Mesothelial cell of epicardium (in vitro differentiated cells): ENCODE results near the gene BCS1L. TPM values are rescaled to one million over a fixed set of nuclear protein-coding genes. Genes with fewer than 3 reads are reported as not detected.

Experiments used
- DNase-seq, 2 experiments: peaks; one replicate each; pipeline ENCODE4 v3.0.0; 2021; ENCODE audit warnings: low spot score in 2 of 2; ENCODE audit not compliant: unreplicated experiment in 2 of 2
- H3K27ac Mint-ChIP-seq: 2 replicates; pipeline ENCODE4 v1.8.0; 2021; ENCODE audit warnings: mixed read lengths
- H3K27me3 Mint-ChIP-seq: 2 replicates; pipeline ENCODE4 v1.8.0; 2021; ENCODE audit warnings: low read depth, mixed read lengths
- H3K36me3 Mint-ChIP-seq: 2 replicates; pipeline ENCODE4 v1.8.0; 2021; ENCODE audit warnings: mixed read lengths
- H3K4me1 Mint-ChIP-seq: 2 replicates; pipeline ENCODE4 v1.8.0; 2021; ENCODE audit warnings: mixed read lengths
- H3K4me3 Mint-ChIP-seq: 2 replicates; pipeline ENCODE4 v1.8.0; 2021; ENCODE audit warnings: mild to moderate bottlenecking, moderate library complexity, mixed read lengths
- H3K9me3 Mint-ChIP-seq: 2 replicates; pipeline ENCODE4 v1.8.0; 2021; ENCODE audit warnings: mixed read lengths
- total RNA-seq: library from RNA; stranded (reverse); gene quantifications from 3 replicates; pipeline ENCODE4 v1.2.1, GENCODE V29; 2021
- TF ChIP-seq, protein P1 (sequence below): fragments of 200-600 bp; sonication (generic); IDR thresholded peaks from one replicate; pipeline ENCODE4 v1.5.0; 2021; ENCODE audit warnings: antibody characterized with exemption; ENCODE audit not compliant: unreplicated experiment

The BCS1L gene, protein sequence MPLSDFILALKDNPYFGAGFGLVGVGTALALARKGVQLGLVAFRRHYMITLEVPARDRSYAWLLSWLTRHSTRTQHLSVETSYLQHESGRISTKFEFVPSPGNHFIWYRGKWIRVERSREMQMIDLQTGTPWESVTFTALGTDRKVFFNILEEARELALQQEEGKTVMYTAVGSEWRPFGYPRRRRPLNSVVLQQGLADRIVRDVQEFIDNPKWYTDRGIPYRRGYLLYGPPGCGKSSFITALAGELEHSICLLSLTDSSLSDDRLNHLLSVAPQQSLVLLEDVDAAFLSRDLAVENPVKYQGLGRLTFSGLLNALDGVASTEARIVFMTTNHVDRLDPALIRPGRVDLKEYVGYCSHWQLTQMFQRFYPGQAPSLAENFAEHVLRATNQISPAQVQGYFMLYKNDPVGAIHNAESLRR
- total RNA-seq, result 36.0 to 39.4 TPM (median 37.8 TPM) in 3 replicates

DNA sequence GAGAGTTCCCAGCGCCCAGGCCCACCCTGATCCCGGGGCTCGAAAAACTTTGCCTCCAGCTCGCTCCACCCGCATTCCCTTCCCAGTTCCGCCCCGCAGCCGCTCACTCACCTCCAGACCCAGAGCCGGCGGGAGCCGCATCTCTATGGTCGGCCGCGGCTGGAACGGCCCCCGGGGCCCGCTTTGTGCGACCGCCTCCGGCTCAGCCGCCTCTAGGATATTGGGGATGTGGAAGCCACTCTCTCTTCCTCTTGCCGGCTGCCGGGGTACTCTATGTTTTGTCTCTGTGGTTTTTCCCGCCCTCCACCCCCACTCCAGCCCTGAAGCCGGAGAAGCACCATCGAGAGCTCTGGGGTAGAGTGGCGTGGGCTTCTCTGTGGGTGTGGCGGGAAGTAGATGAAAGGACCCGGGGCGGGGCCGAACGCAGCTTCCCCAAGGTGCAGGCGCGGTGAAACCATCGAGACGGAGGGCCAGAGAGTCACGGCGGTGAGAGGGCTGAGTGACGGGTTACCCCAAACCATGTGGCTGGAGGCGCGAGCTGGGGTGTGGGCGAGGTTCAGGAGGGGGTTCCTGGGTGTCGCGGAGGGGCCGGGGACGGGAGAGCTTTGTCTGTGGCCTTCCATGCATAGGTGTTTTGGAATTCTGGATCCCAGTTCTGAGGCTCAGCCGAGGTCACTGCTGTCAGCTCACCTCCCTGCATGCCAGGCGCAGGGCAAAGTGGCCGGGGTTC, at the start of gene BCS1L, which contains the start of gene ZNF142:
Gene BCS1L (plus strand): TSS at position 426 of the 730 bp plus-strand sequence. CDS start 1,305 bp downstream, outside the sequence.
Gene ZNF142 (minus strand): TSS at position 366 of the 730 bp plus-strand sequence. CDS start 3,194 bp downstream, outside the sequence.
- H3K27me3 Mint-ChIP-seq, result no peaks in the 10 kb centered on the region
- H3K4me3 Mint-ChIP-seq, result peak within 1 kb of the TSS; percentile 95
- DNase-seq, result peak; percentile 65 to 82
- peak within 1 kb of the TSS; percentile 91 for H3K27ac Mint-ChIP-seq
- TF ChIP-seq, protein P1, sequence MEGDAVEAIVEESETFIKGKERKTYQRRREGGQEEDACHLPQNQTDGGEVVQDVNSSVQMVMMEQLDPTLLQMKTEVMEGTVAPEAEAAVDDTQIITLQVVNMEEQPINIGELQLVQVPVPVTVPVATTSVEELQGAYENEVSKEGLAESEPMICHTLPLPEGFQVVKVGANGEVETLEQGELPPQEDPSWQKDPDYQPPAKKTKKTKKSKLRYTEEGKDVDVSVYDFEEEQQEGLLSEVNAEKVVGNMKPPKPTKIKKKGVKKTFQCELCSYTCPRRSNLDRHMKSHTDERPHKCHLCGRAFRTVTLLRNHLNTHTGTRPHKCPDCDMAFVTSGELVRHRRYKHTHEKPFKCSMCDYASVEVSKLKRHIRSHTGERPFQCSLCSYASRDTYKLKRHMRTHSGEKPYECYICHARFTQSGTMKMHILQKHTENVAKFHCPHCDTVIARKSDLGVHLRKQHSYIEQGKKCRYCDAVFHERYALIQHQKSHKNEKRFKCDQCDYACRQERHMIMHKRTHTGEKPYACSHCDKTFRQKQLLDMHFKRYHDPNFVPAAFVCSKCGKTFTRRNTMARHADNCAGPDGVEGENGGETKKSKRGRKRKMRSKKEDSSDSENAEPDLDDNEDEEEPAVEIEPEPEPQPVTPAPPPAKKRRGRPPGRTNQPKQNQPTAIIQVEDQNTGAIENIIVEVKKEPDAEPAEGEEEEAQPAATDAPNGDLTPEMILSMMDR, result no peak
- H3K4me1 Mint-ChIP-seq, result peaks cover 17% of the 10 kb centered on the region
- H3K9me3 Mint-ChIP-seq, result no peaks in the 10 kb centered on the region
- peaks cover 6% of the 10 kb centered on the region for H3K36me3 Mint-ChIP-seq

- Mint-ChIP-seq H3K4me1 (no peaks in the 10 kb centered on the region), H3K36me3 (no peaks in the 10 kb centered on the region), H3K27ac (no peak overlapping the region), H3K27me3 (peaks cover 14% of the 10 kb centered on the region), H3K4me3 (no peak overlapping the region), H3K9me3 (no peaks in the 10 kb centered on the region)
- no peak for DNase-seq
- TF ChIP-seq, protein P1, result no peak
These were observed 43.6 kb upstream of the BCS1L start for GRCh38 chr2:218615868-218616315.

DNA sequence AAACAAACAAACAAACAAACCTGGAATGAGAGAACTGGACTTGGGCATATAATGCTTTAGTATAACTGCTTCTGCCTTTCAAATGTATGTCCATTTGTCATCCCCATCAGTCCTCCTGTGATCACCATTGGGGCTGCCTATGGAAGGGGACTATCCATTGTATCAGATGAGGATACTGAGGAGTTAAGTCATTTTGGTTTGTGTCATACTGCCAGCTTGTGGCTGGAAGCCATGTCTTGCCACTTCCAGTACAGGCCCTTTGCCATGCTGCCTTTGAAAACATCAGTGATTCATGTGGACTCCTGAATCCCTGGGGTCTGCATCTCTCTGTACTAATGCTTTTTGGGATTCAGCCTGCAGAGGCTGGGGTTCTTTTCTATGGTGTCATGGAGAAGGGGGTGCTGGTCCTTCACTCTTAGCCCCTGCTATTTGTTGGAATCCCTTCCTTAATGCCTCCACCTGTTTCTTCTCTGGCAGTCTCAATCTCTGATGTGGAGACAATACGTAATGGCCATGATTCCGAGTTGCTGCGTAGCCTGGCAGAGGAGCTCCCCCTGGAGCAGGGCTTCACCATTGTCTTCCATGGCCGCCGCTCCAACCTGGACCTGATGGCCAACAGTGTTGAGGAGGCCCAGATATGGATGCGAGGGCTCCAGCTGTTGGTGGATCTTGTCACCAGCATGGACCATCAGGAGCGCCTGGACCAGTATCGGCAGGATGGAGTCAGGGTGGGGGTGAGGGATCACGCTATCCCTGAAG, 41.2 kb upstream of the BCS1L start:
- no peak for DNase-seq
- Mint-ChIP-seq H3K9me3 (no peaks in the 10 kb centered on the region), H3K4me3 (no peak overlapping the region), H3K36me3 (no peaks in the 10 kb centered on the region), H3K27me3 (no peaks in the 10 kb centered on the region), H3K4me1 (peaks cover 7% of the 10 kb centered on the region), H3K27ac (no peak overlapping the region)
- TF ChIP-seq, protein P1, result no peak

DNA sequence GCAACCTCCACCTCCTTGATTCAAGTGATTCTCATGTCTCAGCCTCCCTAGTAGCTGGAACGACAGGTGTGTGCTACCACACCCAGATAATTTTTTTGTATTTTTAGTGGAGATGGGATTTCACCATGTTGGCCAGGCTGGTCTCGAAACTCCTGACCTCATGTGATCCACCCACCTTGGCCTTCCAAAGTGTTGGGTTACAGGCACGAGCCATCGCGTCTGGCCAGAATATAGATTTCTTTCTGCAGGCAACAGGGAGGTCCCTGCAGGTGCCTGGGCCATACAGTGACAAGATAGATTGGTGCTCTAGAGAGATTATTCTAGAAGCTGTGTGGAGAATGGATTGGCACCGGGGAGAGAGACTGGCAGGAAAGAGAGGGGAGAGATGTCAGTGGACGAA, 38.5 kb upstream of the BCS1L start:
- DNase-seq, result no peak
- H3K4me1 Mint-ChIP-seq, result peaks cover 7% of the 10 kb centered on the region
- TF ChIP-seq, protein P1, result no peak
- H3K36me3 Mint-ChIP-seq, result no peaks in the 10 kb centered on the region
- no peaks in the 10 kb centered on the region for H3K9me3 Mint-ChIP-seq
- no peak overlapping the region for H3K4me3 Mint-ChIP-seq
- H3K27me3 Mint-ChIP-seq, result no peaks in the 10 kb centered on the region
- no peak overlapping the region for H3K27ac Mint-ChIP-seq

DNA sequence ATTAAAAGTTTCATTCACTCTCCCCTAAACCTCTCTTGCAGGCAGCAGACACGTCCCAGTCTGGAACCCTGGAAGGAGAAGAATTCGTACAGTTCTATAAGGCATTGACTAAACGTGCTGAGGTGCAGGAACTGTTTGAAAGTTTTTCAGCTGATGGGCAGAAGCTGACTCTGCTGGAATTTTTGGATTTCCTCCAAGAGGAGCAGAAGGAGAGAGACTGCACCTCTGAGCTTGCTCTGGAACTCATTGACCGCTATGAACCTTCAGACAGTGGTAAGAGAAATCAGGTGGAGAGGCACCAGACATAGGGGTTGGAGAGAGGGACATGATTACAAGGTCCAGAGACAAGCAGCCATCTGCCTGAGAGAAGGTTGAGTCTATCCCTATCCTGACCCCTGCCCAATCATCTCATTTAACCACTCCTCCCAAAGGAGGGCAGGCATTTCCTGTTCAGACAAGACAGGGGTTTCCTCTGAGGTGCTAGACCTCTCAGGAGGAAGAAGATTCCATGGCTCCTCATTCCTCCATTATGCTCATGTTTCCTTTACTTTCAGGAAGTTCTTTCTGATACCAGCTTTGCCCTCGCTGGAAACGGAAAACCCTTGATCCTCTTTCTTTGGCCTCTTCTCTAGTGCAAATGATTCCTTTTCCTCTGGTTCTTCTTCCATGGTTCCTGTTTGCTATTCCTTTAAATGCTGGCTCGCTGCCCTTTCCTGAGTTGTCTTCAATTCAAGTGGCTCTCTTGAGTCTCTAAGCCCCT, 36.7 kb upstream of the BCS1L start:
- no peaks in the 10 kb centered on the region for H3K36me3 Mint-ChIP-seq
- no peak overlapping the region for H3K4me3 Mint-ChIP-seq
- H3K4me1 Mint-ChIP-seq, result peaks cover 7% of the 10 kb centered on the region
- no peaks in the 10 kb centered on the region for H3K9me3 Mint-ChIP-seq
- H3K27ac Mint-ChIP-seq, result peak overlapping the region; percentile 37
- DNase-seq, result no peak
- H3K27me3 Mint-ChIP-seq, result no peaks in the 10 kb centered on the region
- TF ChIP-seq, protein P1, result no peak
